NCI-H748 treated with DMSO at 0.1 percent for 48 hours (cell line): Measurements from ENCODE around the gene KIF5C.
A peak's percentile ranks its signal among the peaks of the same experiment; 100 is the strongest.

Experiments used
- DNase-seq: peaks from one replicate; lab custom pipeline; 2025; lab: John Stamatoyannopoulos, UW

The KIF5C gene

GRCh38 chr2:148990968-148991367 lies 115.9 kb downstream of the KIF5C start:
- peak; percentile 20 for DNase-seq

- no peak for DNase-seq
These were observed 117.4 kb downstream of the KIF5C start for GRCh38 chr2:148992448-148992847.

GRCh38 chr2:148993351-148993750 lies 118.3 kb downstream of the KIF5C start:
- DNase-seq: no peak

GRCh38 chr2:148994341-148994740 lies 119.3 kb downstream of the KIF5C start:
- peak; percentile 77 for DNase-seq

- DNase-seq: no peak
These were observed 121.8 kb downstream of the KIF5C start for GRCh38 chr2:148996805-148997204.

- DNase-seq: no peak
These were observed 123.3 kb downstream of the KIF5C start for GRCh38 chr2:148998165-148998830.

- no peak for DNase-seq
These were observed 123.8 kb downstream of the KIF5C start for GRCh38 chr2:148998831-148999200.

GRCh38 chr2:148999451-148999921 lies 124.5 kb downstream of the KIF5C start:
- DNase-seq: peak; percentile 26

- no peak for DNase-seq
These were observed 125.3 kb downstream of the KIF5C start for GRCh38 chr2:149000158-149000938.

- no peak for DNase-seq
These were observed 126.5 kb downstream of the KIF5C start for GRCh38 chr2:149001496-149001895.

GRCh38 chr2:149002378-149002890 lies 127.4 kb downstream of the KIF5C start:
- no peak for DNase-seq

- DNase-seq: no peak
These were observed 128.1 kb downstream of the KIF5C start for GRCh38 chr2:149002891-149003740.

- no peak for DNase-seq
These were observed 129.8 kb downstream of the KIF5C start for GRCh38 chr2:149004836-149005235.

- DNase-seq: no peak
These were observed 130.5 kb downstream of the KIF5C start for GRCh38 chr2:149005471-149006077.

GRCh38 chr2:149006883-149007543 lies 132.0 kb downstream of the KIF5C start:
- DNase-seq: no peak

GRCh38 chr2:149008381-149008780 lies 133.4 kb downstream of the KIF5C start:
- DNase-seq: no peak

GRCh38 chr2:149009576-149010461 lies 134.8 kb downstream of the KIF5C start:
- DNase-seq: no peak

GRCh38 chr2:149012545-149012944 lies 137.5 kb downstream of the KIF5C start:
- no peak for DNase-seq

GRCh38 chr2:149015501-149015900 lies 140.5 kb downstream of the KIF5C start:
- DNase-seq: no peak

GRCh38 chr2:149015926-149016563 lies 141.0 kb downstream of the KIF5C start:
- DNase-seq: no peak
